ENCODE measurements around the gene RAB28.

The RAB28 gene

DNA sequence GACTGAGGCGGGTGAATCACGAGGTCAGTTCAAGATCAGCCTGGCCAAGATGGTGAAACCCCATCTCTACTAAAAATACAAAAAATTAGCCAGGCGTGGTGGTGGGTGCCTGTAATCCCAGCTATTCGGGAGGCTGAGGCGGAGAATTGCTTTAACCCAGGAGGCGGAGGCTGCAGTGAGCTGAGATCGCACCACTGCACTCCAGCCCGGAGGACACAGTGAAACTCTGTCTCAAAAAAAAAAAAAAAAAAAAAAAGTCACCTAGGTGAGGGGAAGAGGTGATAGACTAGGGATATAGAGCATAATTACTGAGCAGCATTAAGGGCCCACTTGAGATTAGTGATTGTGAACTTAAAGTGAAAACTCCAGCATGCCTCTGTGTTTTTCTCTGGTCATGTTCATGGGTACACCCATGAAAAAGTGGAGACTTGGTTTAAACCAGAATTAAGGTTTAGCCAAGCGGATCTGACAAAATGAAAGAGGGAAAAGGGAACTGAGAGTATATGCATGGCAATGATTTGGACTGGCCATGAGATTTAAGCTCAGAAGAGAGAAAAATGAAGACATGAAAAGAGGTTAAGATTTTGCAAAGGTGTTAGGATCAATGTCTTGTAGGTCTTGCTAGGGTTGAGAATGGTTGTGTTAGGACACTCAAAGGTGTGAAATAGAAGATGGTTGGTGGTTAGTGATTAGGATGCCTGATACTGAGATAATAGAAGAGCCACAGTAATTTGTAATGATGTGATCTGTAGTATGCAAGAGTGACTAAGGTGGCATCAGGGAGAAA, 105.0 kb downstream of the RAB28 start:
- DNase-seq (ENCODE audit: low read depth in 2 of 2) = no peak

GRCh38 chr4:13371048-13371447, 113.1 kb downstream of the RAB28 start:
- DNase-seq (ENCODE audit: low read depth in 2 of 2) = no peak

DNA sequence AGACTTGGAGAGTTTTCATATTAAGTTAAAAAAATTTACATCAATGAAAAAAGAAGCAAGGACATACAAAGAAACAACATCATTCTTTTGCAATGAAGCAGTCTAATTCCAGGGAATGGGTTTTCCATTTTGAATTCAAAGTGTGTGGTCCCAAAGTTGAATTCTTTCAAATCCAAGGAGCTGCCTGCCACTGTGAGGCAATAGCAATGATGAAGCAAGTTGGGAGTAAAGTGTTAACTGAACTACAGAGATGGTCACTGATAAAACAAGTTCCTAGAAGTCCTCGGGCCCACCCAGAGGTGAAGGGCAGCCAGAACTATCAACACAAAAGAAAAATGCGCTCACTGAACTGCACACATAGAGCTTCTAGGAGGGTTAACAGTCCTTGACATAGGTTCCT, 115.9 kb downstream of the RAB28 start:
- DNase-seq (ENCODE audit: low read depth in 2 of 2) = no peak

DNA sequence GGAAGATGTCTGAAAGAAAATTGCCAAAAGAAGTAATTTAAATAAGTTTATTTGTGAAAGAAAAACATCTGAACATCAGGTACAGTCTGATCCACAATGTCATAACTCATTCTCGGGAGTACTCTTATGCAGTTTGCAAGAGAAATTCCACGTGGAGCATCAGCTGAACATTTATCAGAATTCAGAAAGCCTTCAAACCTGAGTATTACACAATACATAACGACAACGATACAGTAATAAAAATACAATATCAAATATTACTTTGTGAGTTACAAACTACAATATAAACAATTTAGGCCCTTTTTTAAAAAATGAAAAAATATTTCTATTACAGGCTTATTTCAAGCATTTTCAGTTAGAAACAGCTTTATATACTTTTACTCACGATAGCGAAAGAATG, 116.4 kb downstream of the RAB28 start:
- DNase-seq (ENCODE audit: low read depth in 2 of 2) = no peak

DNA sequence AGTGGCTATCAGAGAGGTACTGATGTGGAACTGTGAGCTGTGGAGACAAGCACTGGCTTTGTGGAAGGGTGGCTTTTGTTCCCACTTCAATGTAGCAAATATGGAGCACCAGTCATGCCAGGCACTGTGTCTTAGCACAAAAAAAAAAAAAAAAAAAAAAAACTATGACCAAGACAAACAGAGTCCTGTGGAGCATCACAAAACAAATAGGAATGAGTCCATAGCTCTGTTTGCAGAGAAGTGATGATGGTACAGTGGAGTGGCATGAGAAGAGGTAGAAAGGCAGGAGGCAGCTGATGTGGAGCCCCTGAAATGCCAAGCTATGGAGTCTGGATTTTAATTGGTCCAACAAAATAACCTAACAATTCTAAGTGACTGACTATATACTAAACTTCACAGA, 116.9 kb downstream of the RAB28 start:
- no peak for DNase-seq (ENCODE audit: low read depth in 2 of 2)

- no peak for DNase-seq (ENCODE audit: low read depth in 2 of 2)
Observed at GRCh38 chr4:13365195-13365594, 118.9 kb downstream of the RAB28 start.

DNA sequence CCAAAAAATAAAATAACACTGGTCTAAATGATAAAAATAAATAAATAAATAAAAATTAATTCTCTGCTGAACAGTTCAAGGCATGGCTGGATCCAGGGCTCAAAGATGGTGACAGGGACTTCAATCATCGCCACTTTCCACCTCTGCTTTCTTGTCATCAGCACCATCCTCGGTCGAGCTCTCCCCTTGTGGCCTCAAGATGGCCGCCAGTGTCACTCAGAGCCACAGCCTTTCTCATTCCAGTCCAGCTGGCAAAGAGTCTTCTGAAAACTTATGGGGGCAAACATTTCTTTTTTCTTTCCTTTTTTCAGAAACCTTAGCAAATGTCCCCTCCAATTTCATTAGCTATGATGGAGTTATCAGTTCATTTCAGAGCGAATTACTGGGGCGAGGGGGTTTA, 119.5 kb downstream of the RAB28 start:
- no peak for DNase-seq (ENCODE audit: low read depth in 2 of 2)

GRCh38 chr4:13364172-13364571, 120.0 kb downstream of the RAB28 start:
- DNase-seq (ENCODE audit: low read depth in 2 of 2) = no peak

GRCh38 chr4:13359809-13360208, 124.3 kb downstream of the RAB28 start:
- DNase-seq (ENCODE audit: low read depth in 2 of 2) = no peak

- no peak for DNase-seq (ENCODE audit: low read depth in 2 of 2)
Observed at GRCh38 chr4:13355111-13355880, 128.8 kb downstream of the RAB28 start.

DNA sequence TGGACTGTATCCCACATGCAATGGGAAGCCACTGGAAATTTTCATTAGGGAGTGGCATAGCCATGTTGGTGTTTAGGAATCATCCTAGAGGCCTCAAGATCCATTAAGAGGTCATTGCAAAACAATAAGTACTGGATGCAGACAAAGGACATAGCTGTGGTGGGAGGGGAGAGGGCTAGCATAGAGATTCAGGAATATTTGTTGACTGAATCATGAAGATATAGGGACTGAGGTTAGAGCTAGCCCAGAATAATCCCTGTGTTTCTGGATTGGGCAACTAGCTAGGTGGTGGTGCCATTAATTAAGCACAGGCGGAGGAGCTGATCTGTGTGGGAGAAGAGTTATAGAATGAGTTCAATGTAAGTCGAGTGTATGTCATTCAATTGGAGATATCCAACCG, 135.0 kb downstream of the RAB28 start:
- no peak for DNase-seq (ENCODE audit: low read depth in 2 of 2)

DNA sequence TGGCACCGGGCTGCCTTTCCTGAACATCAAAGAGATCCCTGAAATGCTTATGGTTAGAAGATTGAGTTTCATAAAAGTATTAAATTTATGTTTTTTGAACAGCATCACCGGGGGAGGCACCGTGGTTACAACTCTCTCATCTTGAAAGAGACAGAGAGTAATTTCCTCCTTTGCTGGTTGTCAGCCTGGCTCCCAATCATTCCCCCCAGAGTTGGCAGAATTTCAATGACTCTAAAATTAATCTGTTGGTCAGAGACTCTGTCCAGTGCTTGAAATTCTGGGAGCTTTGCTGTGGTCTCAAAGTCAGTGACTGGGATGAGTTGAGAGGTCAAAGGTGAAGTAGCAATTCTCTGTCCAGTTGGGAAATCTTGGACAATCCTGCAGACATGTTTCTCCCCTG, 135.9 kb downstream of the RAB28 start:
- no peak for DNase-seq (ENCODE audit: low read depth in 2 of 2)

- DNase-seq (ENCODE audit: low read depth in 2 of 2) = no peak
Observed at GRCh38 chr4:13347517-13348125, 136.5 kb downstream of the RAB28 start.

DNA sequence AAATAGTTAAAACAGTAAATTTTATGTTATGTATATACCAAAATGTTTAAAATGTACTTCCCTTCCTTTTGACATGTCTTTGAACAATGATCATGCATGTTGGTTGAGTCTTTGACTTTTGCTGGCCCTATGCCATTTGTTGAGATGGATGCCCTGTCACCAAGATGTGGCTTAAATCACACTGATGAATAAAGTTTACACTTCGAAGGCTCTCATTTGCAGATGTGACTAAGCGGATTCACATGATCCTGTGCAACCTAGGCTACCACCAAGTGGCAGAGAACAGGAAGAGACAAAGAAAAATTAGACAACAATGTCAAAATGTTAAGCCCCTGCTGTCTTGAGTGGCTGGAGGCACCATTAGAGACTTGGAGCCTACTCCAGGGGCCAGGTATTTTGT, 139.9 kb downstream of the RAB28 start:
- no peak for DNase-seq (ENCODE audit: low read depth in 2 of 2)

- DNase-seq (ENCODE audit: low read depth in 2 of 2) = no peak
Observed at GRCh38 chr4:13340672-13341071, 143.5 kb downstream of the RAB28 start.

DNA sequence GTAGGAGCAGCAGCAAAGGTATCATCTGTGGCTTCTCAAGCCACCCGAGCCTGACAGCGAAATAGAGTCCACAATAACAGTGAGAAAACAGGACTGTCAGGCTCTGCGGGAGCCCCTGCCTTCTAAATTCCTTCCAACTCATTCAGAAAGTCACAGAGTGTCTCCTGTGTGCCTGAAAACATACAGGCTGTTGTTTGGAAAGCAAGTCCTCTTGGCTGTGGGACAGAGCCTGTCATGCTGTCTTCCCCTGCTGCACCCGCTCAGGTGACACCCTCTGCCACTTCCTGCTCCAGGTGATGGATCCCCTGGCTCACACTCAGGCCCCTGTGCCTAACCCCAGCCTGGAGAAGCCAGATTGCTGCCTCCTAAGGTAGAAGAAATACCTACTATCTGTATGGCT, 152.3 kb downstream of the RAB28 start:
- DNase-seq (ENCODE audit: low read depth in 2 of 2) = no peak

GRCh38 chr4:13329963-13330362, 154.2 kb downstream of the RAB28 start:
- DNase-seq (ENCODE audit: low read depth in 2 of 2) = no peak

- no peak for DNase-seq (ENCODE audit: low read depth in 2 of 2)
Observed at GRCh38 chr4:13329340-13329850, 154.7 kb downstream of the RAB28 start.

DNA sequence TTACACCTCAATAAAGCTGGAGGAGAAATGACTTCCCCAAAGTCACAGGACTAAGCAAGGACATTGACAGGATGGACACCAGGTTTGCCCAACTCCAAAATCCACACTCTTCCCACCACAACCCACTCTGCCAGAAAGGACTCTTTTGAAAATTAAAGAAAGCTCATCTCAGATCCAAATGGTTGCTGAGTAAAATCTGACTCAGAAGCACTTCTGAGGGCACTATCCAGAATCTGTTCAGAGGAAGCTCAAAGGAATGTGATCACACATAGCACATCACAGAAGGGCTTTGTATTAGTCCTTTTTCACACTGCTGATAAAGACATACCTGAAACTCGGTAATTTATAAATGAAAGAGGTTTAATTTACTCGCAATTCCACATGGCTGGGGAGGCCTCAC, 155.5 kb downstream of the RAB28 start:
- no peak for DNase-seq (ENCODE audit: low read depth in 2 of 2)

- DNase-seq (ENCODE audit: low read depth in 2 of 2) = no peak
Observed at GRCh38 chr4:13327991-13328390, 156.1 kb downstream of the RAB28 start.

- no peak for DNase-seq (ENCODE audit: low read depth in 2 of 2)
Observed at GRCh38 chr4:13325744-13326143, 158.4 kb downstream of the RAB28 start.

GRCh38 chr4:13323921-13324320, 160.2 kb downstream of the RAB28 start:
- DNase-seq (ENCODE audit: low read depth in 2 of 2) = no peak

GRCh38 chr4:13322681-13323101, 161.4 kb downstream of the RAB28 start:
- DNase-seq (ENCODE audit: low read depth in 2 of 2) = no peak
